ENCODE measurements around the gene CAST. TPM values are rescaled to one million over a fixed set of nuclear protein-coding genes. Genes with fewer than 3 reads are reported as not detected.

The CAST gene
- polyA plus RNA-seq, 4 donors, result 96.7 to 228 (median 143) TPM

DNA sequence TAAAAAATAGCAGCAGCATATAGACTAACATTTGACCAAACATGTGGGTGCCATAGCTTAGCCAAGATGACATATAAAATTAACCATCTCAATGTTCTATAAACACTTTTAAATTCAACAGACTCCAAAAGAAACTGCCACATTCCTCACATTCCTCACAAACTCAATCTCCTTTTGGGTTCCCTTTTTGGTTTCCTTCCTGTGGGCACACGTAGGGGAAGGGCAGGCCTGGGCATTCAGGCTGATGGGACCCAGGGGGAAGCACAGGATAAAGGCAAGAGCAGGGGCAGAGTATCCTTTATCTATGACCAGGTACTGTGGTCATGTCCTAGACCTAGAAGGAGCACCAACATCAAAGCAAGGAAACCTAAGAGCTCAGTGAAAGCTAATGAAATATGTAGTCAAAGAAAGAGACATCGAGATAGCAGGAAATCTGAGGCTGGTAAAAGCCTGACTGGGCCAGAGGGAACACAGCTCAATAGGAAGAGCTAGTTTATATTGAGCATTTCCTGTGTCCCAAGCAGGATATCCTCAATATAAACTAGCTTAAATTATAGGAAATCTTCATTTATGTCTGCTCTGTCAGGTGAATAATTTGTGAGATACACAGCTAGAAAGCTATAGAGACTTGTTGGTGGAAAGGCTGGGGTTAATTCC lies 159.2 kb downstream of the CAST start:
- H3K27ac ChIP-seq (ENCODE audit: low read depth in 1 of 3, low read length in 2 of 3), result peak overlapping the region in 1 of 3 donors; percentile 42
- no peaks in the 10 kb centered on the region for H3K27me3 ChIP-seq (ENCODE audit: control insufficient read depth in 3 of 3, insufficient read depth in 3 of 3, low read length in 3 of 3)
- peaks cover 5 to 7% (median 6%) of the 10 kb centered on the region in 3 donors for H3K4me1 ChIP-seq (ENCODE audit: control insufficient read depth in 3 of 3, insufficient read depth in 2 of 3, low read depth in 1 of 3, low read length in 2 of 3)
- no peaks in the 10 kb centered on the region for H3K36me3 ChIP-seq (ENCODE audit: control insufficient read depth in 3 of 3, insufficient read depth in 2 of 3, low read depth in 1 of 3, low read length in 3 of 3)
- H3K9me3 ChIP-seq (ENCODE audit: control insufficient read depth in 2 of 2, insufficient read depth in 1 of 2, low read depth in 1 of 2, low read length in 1 of 2), result no peaks in the 10 kb centered on the region
- DNase-seq (no peak), FAIRE-seq (no peak)
- WGBS, 3 donors, result 49 to 89% (median 65%) methylated on average over 2 of the region's 2 CpGs
- H3K4me3 ChIP-seq (ENCODE audit: low read depth in 1 of 3, low read length in 3 of 3), result no peak overlapping the region

DNA sequence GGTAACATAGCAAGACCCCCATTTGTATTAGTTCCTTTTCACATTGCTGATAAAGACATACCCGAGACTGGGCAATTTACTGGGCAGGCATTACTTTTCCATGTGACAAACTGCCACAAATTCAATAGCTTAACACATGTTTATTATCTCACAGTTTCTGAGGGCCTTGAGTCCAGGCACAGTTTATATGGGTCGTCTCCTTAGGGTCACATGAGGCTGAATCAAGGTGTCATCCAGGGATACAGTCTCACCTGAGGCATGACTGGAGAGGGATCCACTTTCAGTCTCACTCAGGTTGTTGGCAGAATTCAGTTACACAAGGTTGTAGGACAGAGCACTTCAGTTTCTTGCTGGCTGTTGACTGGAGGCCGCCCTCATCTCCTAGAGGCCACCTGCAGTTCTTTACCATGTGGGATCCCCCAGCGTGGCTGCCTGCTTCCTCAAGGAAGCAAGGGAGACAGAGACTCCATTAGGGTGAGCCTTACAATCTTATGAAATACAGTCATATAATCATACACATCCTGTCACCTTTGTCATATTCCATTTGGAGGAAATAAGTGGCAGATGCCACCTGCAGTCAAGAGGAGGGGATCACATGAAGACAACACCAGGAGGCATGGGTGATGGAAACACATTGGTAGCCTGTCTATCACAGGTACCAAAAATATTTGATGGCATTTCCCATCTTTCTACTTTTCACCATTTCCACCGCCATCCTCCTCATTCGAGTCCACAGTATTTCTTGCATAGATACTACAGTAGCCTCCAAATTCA lies 160.7 kb downstream of the CAST start:
- H3K27me3 ChIP-seq (ENCODE audit: control insufficient read depth in 3 of 3, insufficient read depth in 3 of 3, low read length in 3 of 3), result no peaks in the 10 kb centered on the region
- H3K27ac ChIP-seq (ENCODE audit: low read depth in 1 of 3, low read length in 2 of 3), result no peak overlapping the region
- no peaks in the 10 kb centered on the region for H3K36me3 ChIP-seq (ENCODE audit: control insufficient read depth in 3 of 3, insufficient read depth in 2 of 3, low read depth in 1 of 3, low read length in 3 of 3)
- FAIRE-seq (no peak), DNase-seq (peak in 1 of 2 donors; percentile 53)
- WGBS, 3 donors, result 68 to 82% (median 69%) methylated on average over 6 of the region's 6 CpGs
- no peak overlapping the region for H3K4me3 ChIP-seq (ENCODE audit: low read depth in 1 of 3, low read length in 3 of 3)
- H3K4me1 ChIP-seq (ENCODE audit: control insufficient read depth in 3 of 3, insufficient read depth in 2 of 3, low read depth in 1 of 3, low read length in 2 of 3), result no peaks in the 10 kb centered on the region
- no peaks in the 10 kb centered on the region for H3K9me3 ChIP-seq (ENCODE audit: control insufficient read depth in 2 of 2, insufficient read depth in 1 of 2, low read depth in 1 of 2, low read length in 1 of 2)

DNA sequence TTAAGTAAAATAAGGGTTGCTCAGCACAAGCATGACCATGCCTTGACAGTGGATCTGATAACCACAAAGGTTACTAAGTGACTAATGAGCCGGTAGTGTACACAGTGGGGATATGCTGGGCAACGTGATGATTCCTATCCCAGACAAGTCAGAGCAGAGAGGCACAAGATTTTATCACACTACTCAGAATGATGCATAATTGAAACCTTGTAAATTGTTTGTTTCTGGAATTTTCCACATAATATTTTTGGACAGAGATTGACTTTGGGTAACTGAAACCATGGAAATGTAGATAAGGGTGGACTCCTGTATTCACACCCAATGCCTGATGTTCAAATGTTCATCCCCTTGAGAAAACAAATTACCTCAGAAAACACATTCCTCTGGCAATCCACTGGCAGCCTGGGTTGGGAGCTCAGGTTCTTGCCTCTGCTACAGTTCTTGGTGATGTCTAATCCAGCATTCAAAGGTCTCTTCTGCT lies 161.8 kb downstream of the CAST start:
- Histone ChIP-seq H3K27me3 (ENCODE audit: control insufficient read depth in 3 of 3, insufficient read depth in 3 of 3, low read length in 3 of 3) (no peaks in the 10 kb centered on the region), H3K27ac (ENCODE audit: low read depth in 1 of 3, low read length in 2 of 3) (no peak overlapping the region), H3K36me3 (ENCODE audit: control insufficient read depth in 3 of 3, insufficient read depth in 2 of 3, low read depth in 1 of 3, low read length in 3 of 3) (no peaks in the 10 kb centered on the region), H3K4me3 (ENCODE audit: low read depth in 1 of 3, low read length in 3 of 3) (no peak overlapping the region), H3K9me3 (ENCODE audit: control insufficient read depth in 2 of 2, insufficient read depth in 1 of 2, low read depth in 1 of 2, low read length in 1 of 2) (no peaks in the 10 kb centered on the region), H3K4me1 (ENCODE audit: control insufficient read depth in 3 of 3, insufficient read depth in 2 of 3, low read depth in 1 of 3, low read length in 2 of 3) (no peaks in the 10 kb centered on the region)
- DNase-seq, result peak; percentile 34 to 60
- FAIRE-seq, result no peak
- 9 to 36% (median 15%) methylated on average over 2 of the region's 2 CpGs for WGBS, 3 donors

Other genes with a start within 250 kb of the CAST start
- 10 to 100 TPM in 1 of 4 donors, 1 to 10 TPM in 2, under 1 TPM in 1; 0.45 to 12.7 (median 4.1) TPM for gene PCSK1, start 229.1 kb upstream of the CAST start, polyA plus RNA-seq
- 100 to 1,000 TPM in 1 of 4 donors, 10 to 100 TPM in 2, 1 to 10 TPM in 1; 8.5 to 204 (median 28.3) TPM for gene ERAP1, start 145.6 kb downstream of the CAST start, polyA plus RNA-seq
- gene ERAP2, start 214.1 kb downstream of the CAST start, polyA plus RNA-seq, result 10 to 100 TPM in 1 of 4 donors, 1 to 10 TPM in 3; 4.1 to 43.3 (median 6.0) TPM

Data from small intestine (tissue), 7 donors.